NCI-H2107 treated with DMSO at 0.1 percent for 48 hours (cell line): Measurements from ENCODE around the gene SMC6.

Experiments used
- DNase-seq: peaks from one replicate; lab custom pipeline; 2025; ENCODE audit not compliant: unreplicated experiment; lab: John Stamatoyannopoulos, UW

The SMC6 gene

DNA sequence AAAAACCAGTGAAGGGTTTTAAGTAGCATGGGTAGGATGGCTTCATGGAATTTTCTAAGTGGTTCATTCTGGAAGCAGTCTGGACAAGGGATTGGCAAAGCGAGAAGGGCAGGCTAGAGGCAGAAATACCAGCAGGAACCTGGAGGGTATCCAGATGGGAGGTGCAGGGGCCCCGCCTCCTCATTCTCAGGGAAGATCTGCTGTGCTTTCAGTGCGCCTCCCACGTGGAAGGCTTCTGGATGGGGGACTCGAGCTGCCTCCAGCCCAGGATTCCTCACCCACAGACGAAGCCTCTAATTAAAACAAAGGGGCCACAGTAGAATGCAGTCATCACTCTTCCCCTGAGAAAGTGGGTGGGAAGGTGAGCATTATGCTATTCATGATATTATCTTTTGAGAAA, 133.3 kb downstream of the SMC6 start:
- no peak for DNase-seq

DNA sequence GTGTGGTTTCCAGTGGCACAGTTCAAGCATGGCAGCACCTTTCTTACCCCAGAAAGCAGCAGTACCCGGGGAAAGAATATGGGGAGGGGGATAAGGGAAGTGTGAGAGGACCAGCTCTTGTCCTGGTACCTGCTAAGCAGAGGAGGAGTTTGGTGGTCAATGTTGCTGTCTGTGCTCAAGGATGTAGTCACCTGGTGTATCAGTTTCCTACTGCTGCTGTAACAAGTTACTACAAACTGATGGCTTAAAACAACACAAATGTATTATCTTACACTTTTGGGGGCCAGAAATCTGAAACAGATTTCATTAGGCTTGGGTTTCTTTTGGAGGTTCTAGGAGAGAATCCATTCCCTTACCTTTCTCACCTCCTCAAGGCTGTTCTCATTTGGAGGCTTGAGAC, 135.7 kb downstream of the SMC6 start:
- no peak for DNase-seq

DNA sequence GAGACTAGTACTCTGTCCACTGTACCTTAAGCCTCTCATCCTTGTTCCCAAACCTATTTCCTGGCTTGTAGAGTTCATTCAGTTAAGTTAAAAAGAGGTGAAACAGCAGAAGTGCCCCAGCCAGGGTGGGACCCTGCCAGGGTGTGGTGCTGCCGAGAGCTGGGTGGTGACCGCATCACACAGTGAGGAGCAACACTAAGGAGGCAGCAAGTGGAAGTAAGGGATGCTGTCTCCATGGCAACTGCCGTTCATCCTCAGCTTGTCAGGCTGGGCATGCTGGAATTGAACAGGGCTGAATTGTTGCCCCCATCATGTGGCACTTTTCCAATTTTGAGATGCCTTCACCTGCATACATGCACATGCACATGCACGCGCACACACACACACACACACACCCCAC, 136.1 kb downstream of the SMC6 start:
- no peak for DNase-seq

DNA sequence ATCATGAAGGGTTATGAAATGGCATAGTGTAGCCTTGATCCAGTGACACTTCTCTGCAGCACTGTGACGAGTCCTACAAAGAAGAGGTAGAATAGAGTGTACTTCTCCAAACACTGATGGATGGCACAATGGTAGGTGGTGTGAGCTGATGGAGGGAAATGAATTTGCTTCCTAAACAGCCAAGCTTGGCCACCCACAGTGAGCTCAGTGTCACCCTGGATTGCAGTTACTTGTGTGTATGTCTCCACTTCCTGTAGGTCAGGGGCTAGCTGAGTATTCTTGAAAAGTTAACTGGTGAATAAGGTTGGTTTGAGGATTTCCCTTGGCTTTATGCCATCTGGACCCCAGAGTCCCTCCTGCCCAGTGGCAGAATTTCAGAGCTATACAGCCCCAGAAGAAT, 137.2 kb downstream of the SMC6 start:
- no peak for DNase-seq

DNA sequence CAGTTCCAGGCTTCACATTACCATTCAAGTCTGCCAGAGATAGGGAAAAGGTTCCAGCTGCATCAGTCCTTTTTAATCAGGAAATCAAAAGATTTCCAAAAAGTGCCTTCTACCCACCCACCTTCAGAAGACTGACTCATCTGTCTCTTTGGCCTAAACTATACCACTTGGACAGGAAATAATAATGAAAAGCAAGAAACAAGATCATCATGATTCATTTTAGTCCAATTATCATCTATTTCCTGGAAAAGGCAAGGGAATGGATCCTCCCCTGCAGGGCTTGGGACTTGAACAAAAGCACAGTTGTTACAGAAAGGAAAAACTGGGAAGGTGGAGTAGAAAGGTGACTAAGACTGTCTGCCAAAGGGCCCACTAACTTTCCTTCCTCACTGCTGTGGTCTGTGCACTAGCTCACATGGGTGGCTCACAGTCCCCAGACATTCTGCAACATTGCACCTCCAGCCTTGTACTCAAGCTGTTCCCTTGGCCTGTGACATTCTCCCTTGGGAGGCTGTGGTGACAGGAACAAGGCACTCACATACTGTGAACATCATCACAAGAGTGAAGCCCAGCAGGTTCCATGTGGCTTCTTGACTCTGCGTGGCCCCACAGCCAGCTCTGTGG, 137.8 kb downstream of the SMC6 start:
- no peak for DNase-seq

DNA sequence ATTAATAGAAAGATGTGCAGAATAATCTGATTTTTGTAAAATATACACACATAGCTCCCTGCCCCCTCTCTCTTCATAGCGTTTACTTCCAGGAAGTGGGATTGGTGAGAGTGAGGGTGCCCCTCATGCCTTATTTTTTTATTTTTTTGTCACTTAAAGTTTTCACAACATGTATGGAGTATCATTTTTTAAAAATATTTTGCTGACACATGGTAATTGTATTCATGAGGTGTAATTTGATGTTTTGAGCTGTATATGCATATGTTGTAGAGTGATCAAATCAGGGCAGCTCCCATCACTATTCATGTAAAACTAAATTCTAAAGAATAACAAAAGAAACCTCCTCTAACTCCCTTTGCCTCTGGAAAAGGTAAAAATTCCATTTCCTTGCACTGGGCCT, 138.5 kb downstream of the SMC6 start:
- DNase-seq, result no peak

DNA sequence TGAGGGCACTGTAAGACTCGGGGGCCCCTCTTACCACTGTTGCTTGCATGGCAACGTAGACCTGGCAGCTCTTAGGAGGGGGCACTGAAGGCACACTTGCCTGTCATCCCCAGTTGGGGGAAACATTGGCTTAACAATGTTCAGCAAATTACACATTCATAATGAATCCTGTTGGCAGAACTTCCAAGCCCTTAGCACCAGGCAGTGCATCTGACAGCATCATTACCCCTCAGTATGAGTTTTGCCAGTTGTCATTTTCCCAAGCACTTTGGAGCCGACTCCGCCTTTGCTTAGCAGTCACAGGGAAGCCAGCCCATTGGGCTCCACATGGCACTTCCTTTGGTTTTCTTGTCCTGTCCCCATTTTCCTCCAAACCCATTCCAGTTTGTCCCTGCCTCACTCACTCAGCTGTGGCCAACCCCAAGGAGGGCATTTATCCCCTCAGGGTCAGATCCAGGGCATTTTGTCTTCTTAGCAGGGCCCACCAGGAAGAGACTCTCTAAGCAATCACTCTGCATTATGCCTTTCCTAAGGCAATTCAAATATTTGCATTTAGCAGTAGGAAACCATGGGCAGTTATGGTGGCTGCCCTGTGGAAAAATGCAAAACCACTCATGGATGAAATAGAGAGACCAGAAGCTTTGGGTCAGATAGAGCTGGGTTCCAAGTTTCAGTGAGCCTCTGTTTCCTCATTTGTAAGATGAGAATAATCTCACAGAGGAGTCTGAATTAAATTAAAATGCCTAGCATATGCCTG, 139.3 kb downstream of the SMC6 start:
- DNase-seq, result no peak
